WERI-Rb-1 (cell line): Measurements from ENCODE around the gene GATM.

Experiments
- DNase-seq: peaks from one replicate; pipeline ENCODE4 v3.0.0-alpha.2; 2020
- H3K27ac ChIP-seq: fragments of 250-450 bp; sonication (Bioruptor Pico); 2 replicates; pipeline ENCODE4 v1.5.1; 2020; ENCODE audit warnings: mild to moderate bottlenecking, moderate library complexity
- H3K27me3 ChIP-seq: fragments of 250-450 bp; sonication (Bioruptor Pico); 2 replicates; pipeline ENCODE4 v1.5.1; 2021; ENCODE audit warnings: mild to moderate bottlenecking, low read depth, moderate library complexity; ENCODE audit not compliant: insufficient read depth, severe bottlenecking
- H3K36me3 ChIP-seq: fragments of 250-450 bp; sonication (Bioruptor Pico); 2 replicates; pipeline ENCODE4 v1.5.1; 2020; ENCODE audit warnings: mild to moderate bottlenecking, moderate library complexity
- H3K4me3 ChIP-seq: 2 replicates; pipeline ENCODE4 v1.5.1; 2011; ENCODE audit warnings: low read depth, mild to moderate bottlenecking, control low read depth, low read length
- H3K9me3 ChIP-seq: fragments of 250-450 bp; sonication (Bioruptor Pico); 2 replicates; pipeline ENCODE4 v1.5.1; 2021; ENCODE audit warnings: mild to moderate bottlenecking, moderate library complexity; ENCODE audit not compliant: severe bottlenecking
- TF ChIP-seq, protein P1 (sequence below): IDR thresholded peaks from 2 replicates; pipeline ENCODE4 v1.5.1; 2011; ENCODE audit warnings: low read depth, mild to moderate bottlenecking, control low read depth, inconsistent platforms, low read length

The GATM gene

DNA sequence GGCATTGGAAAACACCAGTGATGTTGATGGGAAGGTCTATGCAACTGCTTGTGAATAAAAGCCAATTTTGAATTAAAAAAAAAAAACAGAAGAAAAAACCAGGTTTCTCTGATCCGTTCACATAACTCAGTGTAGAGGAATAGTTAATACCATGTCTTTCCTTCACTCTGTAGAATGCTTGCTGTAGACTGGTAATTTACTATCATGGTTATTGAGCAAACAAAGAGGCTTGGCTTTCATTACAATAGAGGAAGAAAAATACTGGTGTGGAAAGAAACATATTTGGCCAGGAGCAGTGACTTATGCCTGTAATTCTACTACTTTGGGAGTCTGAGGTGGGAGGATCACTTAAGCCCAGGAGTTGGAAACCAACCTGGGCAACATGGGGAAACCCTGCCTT, 41.1 kb downstream of the GATM start:
- Histone ChIP-seq H3K36me3 (no peaks in the 10 kb centered on the region), H3K27me3 (no peaks in the 10 kb centered on the region), H3K27ac (no peak overlapping the region), H3K9me3 (no peaks in the 10 kb centered on the region), H3K4me3 (no peak overlapping the region)
- TF ChIP-seq, protein P1, sequence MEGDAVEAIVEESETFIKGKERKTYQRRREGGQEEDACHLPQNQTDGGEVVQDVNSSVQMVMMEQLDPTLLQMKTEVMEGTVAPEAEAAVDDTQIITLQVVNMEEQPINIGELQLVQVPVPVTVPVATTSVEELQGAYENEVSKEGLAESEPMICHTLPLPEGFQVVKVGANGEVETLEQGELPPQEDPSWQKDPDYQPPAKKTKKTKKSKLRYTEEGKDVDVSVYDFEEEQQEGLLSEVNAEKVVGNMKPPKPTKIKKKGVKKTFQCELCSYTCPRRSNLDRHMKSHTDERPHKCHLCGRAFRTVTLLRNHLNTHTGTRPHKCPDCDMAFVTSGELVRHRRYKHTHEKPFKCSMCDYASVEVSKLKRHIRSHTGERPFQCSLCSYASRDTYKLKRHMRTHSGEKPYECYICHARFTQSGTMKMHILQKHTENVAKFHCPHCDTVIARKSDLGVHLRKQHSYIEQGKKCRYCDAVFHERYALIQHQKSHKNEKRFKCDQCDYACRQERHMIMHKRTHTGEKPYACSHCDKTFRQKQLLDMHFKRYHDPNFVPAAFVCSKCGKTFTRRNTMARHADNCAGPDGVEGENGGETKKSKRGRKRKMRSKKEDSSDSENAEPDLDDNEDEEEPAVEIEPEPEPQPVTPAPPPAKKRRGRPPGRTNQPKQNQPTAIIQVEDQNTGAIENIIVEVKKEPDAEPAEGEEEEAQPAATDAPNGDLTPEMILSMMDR = no peak
- DNase-seq = no peak

DNA sequence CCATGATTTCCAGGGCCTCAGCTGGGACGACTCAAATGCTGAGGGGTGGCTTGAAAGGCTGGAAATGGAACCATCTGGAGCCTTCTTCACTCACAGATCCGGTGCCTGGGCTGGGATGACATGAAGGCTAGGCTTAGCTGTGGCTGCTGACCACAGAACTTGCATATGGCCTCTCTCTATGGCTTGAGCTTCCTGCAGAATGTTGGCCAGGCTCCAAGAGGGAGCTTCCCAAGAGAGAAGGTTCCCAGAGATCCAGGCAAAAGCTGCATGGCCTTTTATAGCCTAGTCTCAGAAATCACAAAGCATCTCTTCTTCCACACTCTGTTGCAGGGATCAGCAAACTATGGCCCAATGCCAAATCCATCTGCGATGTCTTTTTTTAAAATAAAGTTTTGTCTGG, 44.8 kb downstream of the GATM start:
- no peak overlapping the region for H3K4me3 ChIP-seq
- H3K36me3 ChIP-seq = no peaks in the 10 kb centered on the region
- H3K27me3 ChIP-seq = no peaks in the 10 kb centered on the region
- H3K9me3 ChIP-seq = no peaks in the 10 kb centered on the region
- TF ChIP-seq, protein P1 = no peak
- no peak overlapping the region for H3K27ac ChIP-seq
- peak; percentile 46 for DNase-seq

DNA sequence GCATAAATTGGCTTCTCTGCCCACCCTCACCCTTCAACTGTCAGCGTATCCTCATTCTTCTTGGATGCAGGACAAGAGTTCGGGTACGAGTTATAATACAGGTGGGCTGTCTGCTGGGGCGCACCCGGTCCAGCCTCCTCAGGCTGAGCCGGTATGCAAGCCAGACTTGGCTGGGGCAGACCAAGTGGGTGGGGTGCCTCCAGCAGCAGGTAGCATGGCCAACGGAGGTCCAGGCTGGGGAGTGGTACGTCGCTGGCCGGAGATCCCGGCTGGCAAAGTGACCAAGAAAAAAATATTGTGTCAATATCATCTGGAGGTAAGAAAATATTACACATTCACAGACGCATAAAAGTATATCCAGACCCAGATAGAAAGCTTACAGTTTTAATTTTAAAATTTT, 45.6 kb downstream of the GATM start:
- Histone ChIP-seq H3K9me3 (no peaks in the 10 kb centered on the region), H3K36me3 (no peaks in the 10 kb centered on the region), H3K27ac (no peak overlapping the region), H3K27me3 (no peaks in the 10 kb centered on the region), H3K4me3 (no peak overlapping the region)
- DNase-seq = no peak
- TF ChIP-seq, protein P1 = no peak

DNA sequence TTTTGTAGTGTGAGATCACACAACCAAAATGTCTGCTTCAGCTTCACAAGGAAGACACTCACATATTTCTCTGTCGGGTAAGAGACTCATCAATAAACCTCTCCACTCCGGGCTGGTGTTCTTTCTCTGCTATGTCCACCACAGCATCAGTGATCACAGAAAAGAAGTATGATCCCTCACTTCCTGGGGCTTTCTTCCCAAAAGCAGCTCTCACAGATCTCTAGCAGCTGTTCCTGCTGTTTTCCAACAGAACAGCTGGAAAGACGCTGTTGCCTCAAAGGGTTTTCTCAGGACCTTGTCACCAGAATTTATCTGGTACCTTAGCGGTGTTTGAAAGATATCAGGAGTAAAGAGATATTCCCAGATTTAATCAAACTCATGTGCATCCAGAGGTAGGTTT, 46.4 kb downstream of the GATM start:
- Histone ChIP-seq H3K36me3 (no peaks in the 10 kb centered on the region), H3K27ac (no peak overlapping the region), H3K4me3 (no peak overlapping the region), H3K9me3 (no peaks in the 10 kb centered on the region), H3K27me3 (no peaks in the 10 kb centered on the region)
- DNase-seq = no peak
- TF ChIP-seq, protein P1 = no peak

DNA sequence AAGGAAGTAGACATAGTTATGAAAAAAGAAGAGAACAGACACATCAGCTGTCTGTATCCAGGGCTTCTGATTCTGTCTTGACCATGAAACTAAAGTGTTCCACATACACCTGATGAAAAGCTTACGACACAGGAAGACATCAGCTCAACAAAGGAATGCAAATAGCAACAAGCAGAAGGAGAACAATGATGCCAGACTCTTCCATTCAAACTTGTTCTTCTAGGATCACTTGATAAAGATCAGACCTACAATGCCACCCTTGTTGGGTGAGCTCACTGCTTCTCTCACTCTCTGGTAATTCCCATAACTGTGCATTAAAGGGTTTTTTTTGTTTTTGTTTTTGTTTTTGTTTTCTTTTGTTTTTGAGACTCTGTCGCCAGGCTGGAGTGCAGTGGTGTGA, 49.7 kb downstream of the GATM start:
- H3K9me3 ChIP-seq = no peaks in the 10 kb centered on the region
- TF ChIP-seq, protein P1 = no peak
- no peak overlapping the region for H3K4me3 ChIP-seq
- no peak overlapping the region for H3K27ac ChIP-seq
- H3K36me3 ChIP-seq = no peaks in the 10 kb centered on the region
- no peaks in the 10 kb centered on the region for H3K27me3 ChIP-seq
- no peak for DNase-seq

DNA sequence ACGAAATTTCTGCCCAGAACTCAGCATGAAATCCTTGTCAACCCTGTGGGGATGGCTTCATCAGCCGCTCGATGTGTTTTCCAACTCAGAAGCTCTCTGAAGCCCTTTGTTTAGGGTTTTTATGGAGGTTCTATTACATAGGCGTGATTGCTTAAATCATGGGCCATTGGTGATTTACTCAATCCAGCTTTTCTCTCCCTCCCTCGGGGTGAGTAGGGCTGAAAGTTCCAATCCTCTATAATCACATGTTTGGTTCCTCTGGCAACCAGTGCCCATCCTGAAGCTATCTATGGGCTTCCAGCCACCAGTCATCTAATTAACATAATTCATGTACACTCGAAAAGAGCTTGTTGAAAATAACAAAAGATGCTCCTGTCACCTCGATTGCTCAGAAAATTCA, 51.6 kb downstream of the GATM start:
- no peaks in the 10 kb centered on the region for H3K27me3 ChIP-seq
- TF ChIP-seq, protein P1 = no peak
- DNase-seq = no peak
- H3K4me3 ChIP-seq = no peak overlapping the region
- no peaks in the 10 kb centered on the region for H3K9me3 ChIP-seq
- H3K27ac ChIP-seq = no peak overlapping the region
- H3K36me3 ChIP-seq = no peaks in the 10 kb centered on the region
